Measurements from ENCODE around the gene WDR7. TPM values are rescaled to one million over a fixed set of nuclear protein-coding genes. Genes with fewer than 3 reads are reported as not detected.
A peak's percentile ranks its signal among the peaks of the same experiment; 100 is the strongest.

WDR7 gene
- total RNA-seq, 1 donor from 2014 or later: 16.9 TPM

- H3K4me3 Mint-ChIP-seq: no peak overlapping the region
- DNase-seq (ENCODE audit: extremely low spot score, unreplicated experiment): no peak
- no peaks in the 10 kb centered on the region for H3K9me3 Mint-ChIP-seq
- peaks cover 25% of the 10 kb centered on the region for H3K36me3 Mint-ChIP-seq
- peaks cover 39% of the 10 kb centered on the region for H3K4me1 Mint-ChIP-seq (ENCODE audit: unreplicated experiment)
- H3K27ac Mint-ChIP-seq: no peak overlapping the region
- H3K27me3 Mint-ChIP-seq: no peaks in the 10 kb centered on the region
- TF ChIP-seq, protein P1, sequence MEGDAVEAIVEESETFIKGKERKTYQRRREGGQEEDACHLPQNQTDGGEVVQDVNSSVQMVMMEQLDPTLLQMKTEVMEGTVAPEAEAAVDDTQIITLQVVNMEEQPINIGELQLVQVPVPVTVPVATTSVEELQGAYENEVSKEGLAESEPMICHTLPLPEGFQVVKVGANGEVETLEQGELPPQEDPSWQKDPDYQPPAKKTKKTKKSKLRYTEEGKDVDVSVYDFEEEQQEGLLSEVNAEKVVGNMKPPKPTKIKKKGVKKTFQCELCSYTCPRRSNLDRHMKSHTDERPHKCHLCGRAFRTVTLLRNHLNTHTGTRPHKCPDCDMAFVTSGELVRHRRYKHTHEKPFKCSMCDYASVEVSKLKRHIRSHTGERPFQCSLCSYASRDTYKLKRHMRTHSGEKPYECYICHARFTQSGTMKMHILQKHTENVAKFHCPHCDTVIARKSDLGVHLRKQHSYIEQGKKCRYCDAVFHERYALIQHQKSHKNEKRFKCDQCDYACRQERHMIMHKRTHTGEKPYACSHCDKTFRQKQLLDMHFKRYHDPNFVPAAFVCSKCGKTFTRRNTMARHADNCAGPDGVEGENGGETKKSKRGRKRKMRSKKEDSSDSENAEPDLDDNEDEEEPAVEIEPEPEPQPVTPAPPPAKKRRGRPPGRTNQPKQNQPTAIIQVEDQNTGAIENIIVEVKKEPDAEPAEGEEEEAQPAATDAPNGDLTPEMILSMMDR (conservative IDR thresholded peaks at IDR 0.05): no peak
Observed at GRCh38 chr18:56635007-56635406, 16.2 kb upstream of the WDR7 start.

DNA sequence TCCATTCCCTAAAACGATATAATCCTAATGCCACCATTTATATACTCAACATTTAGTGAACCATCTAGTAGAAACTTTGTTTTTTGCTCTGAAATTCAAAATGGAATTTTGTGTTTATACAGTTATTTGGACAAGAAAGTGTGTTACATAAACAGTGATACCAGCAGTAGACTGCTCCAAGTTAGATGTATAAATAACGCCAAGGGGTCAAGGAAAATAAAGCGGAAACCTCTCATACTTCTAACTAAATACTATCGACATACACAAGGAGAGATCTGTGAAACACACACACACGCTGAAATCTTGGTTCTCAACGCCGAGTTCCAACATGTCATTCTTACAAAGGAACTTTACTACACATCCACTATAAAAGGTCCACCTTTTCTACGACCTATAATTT lies 14.0 kb upstream of the WDR7 start:
- H3K4me1 Mint-ChIP-seq (ENCODE audit: unreplicated experiment): peaks cover 31% of the 10 kb centered on the region
- no peaks in the 10 kb centered on the region for H3K9me3 Mint-ChIP-seq
- H3K4me3 Mint-ChIP-seq: peak overlapping the region; percentile 100
- H3K36me3 Mint-ChIP-seq: peaks cover 22% of the 10 kb centered on the region
- DNase-seq (ENCODE audit: extremely low spot score, unreplicated experiment): no peak
- H3K27me3 Mint-ChIP-seq: no peaks in the 10 kb centered on the region
- H3K27ac Mint-ChIP-seq: peak overlapping the region; percentile 99
- TF ChIP-seq, protein P1 (conservative IDR thresholded peaks at IDR 0.05): no peak

DNA sequence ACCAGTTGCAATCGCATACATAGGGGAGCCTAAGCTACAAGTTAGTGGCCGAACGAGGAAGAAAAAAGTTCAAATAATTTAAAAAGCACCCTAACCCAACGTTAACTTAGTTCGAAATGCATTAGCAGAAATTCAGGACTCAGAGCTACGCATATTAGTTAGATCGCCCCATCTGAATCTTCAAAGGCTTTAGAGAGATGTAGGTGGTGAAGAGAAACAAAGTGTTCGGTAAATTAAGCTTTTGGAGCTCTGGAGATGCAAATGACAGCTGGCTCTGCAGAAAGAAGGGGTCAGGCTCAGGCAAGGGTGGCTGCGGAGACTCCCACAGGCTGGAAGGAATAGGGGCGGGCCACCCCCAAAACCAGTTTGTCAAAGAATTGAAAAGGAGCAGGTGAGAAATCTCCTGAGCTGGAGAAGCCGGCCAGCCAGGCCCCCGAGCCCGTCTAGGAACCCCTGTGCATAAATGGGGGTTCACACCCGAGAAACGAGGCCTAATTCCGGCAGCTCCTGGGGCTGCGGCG lies 13.4 kb upstream of the WDR7 start:
- no peaks in the 10 kb centered on the region for H3K27me3 Mint-ChIP-seq
- peaks cover 29% of the 10 kb centered on the region for H3K4me1 Mint-ChIP-seq (ENCODE audit: unreplicated experiment)
- no peak for DNase-seq (ENCODE audit: extremely low spot score, unreplicated experiment)
- H3K4me3 Mint-ChIP-seq: peak overlapping the region; percentile 100
- no peaks in the 10 kb centered on the region for H3K9me3 Mint-ChIP-seq
- TF ChIP-seq, protein P1 (conservative IDR thresholded peaks at IDR 0.05): no peak
- H3K27ac Mint-ChIP-seq: peak overlapping the region; percentile 99
- H3K36me3 Mint-ChIP-seq: peaks cover 17% of the 10 kb centered on the region

DNA sequence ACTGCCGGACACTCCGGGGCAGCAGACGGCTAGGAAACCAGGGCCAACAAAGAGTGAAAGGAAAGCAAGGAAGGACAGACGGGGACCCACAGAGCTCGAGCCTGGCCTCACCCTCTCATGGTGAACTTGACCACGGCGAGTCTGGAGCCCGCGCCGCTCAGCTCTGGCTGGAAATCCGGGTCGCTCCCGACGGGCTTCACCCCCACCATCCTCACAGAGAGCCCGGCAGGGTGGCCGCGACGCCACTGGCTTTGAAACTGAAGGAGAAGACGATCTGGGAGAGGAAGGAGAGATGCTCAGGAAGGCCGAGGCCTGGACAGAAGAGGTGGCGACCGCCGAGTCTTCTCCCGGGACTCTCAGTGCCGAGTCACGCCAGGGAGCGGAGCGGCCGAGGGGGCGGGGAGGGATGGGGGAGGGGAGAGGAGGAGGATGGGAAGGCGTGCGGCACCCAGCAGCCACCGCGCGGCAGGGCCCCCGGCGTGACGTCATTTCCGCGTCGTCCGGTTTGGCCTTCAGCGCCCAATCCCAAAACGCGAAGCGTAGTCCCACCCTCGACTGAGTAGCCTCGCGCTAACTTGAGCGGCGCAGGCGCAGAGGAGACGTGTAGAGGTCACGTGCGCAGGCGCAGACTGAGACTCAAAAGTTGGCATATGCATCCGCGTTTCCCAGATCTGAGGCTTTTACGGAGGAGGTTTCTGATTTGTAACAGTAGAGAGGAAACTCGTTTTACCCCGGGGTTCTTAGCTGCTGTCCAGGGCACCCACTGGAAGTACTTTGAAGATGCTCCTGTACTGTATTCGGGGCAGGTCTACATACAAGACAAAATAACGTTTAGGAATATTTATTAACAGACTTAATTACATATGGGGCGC lies 12.7 kb upstream of the WDR7 start, which contains the start of gene TXNL1:
Gene TXNL1, minus strand, starts transcription at position 361 of the 872 bp plus-strand sequence. Its CDS starts 152 bp downstream, at position 209.
- Mint-ChIP-seq H3K27ac (peak within 1 kb of the TSS; percentile 99), H3K4me3 (peak within 1 kb of the TSS; percentile 100)
- TF ChIP-seq, protein P1 (conservative IDR thresholded peaks at IDR 0.05): peak; percentile 23

DNA sequence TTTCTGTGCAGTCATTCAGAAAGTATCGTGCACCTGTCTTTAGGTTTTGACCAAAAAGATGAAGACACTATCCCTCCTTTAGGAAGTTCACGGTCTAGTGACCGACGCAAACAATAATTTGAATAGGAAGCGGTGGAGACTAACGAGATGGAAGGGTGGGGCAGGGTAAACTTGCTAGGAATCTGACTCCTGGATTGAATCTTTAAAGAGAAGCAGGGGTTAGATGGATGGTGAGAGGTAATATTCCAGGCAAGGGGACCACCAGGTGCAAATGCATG lies 12.1 kb upstream of the WDR7 start:
- no peak for DNase-seq (ENCODE audit: extremely low spot score, unreplicated experiment)
- Mint-ChIP-seq H3K4me3 (peak overlapping the region; percentile 100), H3K9me3 (no peaks in the 10 kb centered on the region), H3K4me1 (ENCODE audit: unreplicated experiment) (peaks cover 27% of the 10 kb centered on the region), H3K36me3 (peaks cover 15% of the 10 kb centered on the region), H3K27me3 (no peaks in the 10 kb centered on the region), H3K27ac (peak overlapping the region; percentile 99)
- TF ChIP-seq, protein P1 (conservative IDR thresholded peaks at IDR 0.05): no peak

More for the DNA sequence above, 12.7 kb upstream of the WDR7 start, which contains the start of gene TXNL1:
- peak; percentile 99 for DNase-seq (ENCODE audit: extremely low spot score, unreplicated experiment)
- Mint-ChIP-seq H3K27me3 (no peaks in the 10 kb centered on the region), H3K9me3 (no peaks in the 10 kb centered on the region), H3K36me3 (peaks cover 15% of the 10 kb centered on the region), H3K4me1 (ENCODE audit: unreplicated experiment) (peaks cover 27% of the 10 kb centered on the region)
